ENCODE results near the gene NCEH1.
"Not testable (repeated sequence)": the region's sequence is repeated elsewhere in the genome, so short reads cannot be mapped to it uniquely, and the experiment has no call there.

The NCEH1 gene

DNA sequence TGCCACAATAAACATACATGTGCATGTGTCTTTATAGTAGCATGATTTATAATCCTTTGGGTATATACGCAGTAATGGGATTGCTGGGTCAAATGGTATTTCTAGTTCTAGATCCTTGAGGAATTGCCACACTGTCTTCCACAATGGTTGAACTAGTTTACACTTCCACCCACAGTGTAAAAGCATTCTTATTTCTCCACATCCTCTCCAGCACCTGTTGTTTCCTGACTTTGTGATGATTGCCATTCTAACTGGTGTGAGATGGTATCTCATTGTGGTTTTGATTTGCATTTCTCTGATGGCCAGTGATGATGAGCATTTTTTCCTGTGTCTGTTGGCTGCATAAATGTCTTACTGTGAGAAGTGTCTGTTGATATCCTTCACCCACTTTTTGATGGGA lies 50.4 kb downstream of the NCEH1 start:
- not testable (repeated sequence) for H3K4ac ChIP-seq (ENCODE audit: low read depth, low read length); H3K4me1 ChIP-seq (ENCODE audit: control insufficient read depth, low read depth, low read length); H2BK120ac ChIP-seq (ENCODE audit: low read depth, low read length); H2BK15ac ChIP-seq (replicated peaks; ENCODE audit: low read depth); H4K8ac ChIP-seq (ENCODE audit: low read depth, low read length); H4K5ac ChIP-seq (ENCODE audit: low read length); H3K27ac ChIP-seq (ENCODE audit: low read depth, low read length); H3K4me3 ChIP-seq (ENCODE audit: low read length); H3K23ac ChIP-seq (ENCODE audit: low read length); H2BK5ac ChIP-seq (ENCODE audit: low read length); H3K79me2 ChIP-seq (ENCODE audit: control insufficient read depth, insufficient read depth, low read length); H3K27me3 ChIP-seq (ENCODE audit: insufficient read depth, low read length, poor library complexity); H3K36me3 ChIP-seq (ENCODE audit: control insufficient read depth, insufficient read depth, low read length); H3K18ac ChIP-seq (ENCODE audit: low read length); H3K9ac ChIP-seq (ENCODE audit: low read length); H2AK5ac ChIP-seq (ENCODE audit: low read length); H3K79me1 ChIP-seq (ENCODE audit: low read length); DNase-seq; H3K56ac ChIP-seq (ENCODE audit: low read length); H3K4me2 ChIP-seq (ENCODE audit: low read length)
- no CpG with 5 or more reads among the region's 1 CpG for WGBS (ENCODE audit: extremely low coverage, insufficient coverage, low lambda C conversion rate)

DNA sequence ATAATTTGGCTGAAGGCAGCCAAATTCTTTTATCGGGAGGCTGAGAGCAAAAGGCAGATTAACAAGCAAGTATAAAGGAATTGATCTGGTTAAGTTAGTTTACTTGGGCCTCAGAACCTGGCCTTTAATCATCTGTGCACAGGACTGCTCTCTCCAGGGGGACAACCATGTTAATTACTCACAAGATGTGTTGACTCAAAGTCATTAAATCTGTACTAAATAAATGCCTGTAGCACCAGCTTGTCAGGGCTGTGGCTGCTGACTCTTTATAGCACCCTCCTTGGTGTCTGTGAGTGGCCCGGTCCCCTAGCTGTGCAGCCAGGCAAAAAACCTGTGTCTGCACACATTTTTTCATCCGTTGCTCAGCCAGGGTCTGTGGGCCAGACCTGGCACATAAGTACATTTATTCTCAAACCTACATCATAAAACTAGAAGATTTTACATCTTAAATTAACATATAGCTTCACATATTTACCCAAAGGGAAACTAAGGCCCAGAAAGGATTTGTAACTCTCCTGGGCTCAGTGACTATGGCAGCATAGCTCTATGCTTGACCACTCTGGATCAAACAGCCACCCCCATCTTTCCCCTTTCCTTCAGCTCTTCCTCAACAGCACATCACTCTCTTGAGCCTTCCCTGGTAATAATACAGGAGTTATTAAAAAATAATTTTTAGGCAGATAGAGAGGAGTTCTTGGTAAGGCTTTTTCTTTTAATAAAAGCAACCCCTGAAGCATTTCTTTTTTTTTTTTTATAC lies 51.4 kb downstream of the NCEH1 start:
- H3K18ac ChIP-seq (ENCODE audit: low read length), result no peak overlapping the region
- no peak overlapping the region for H2BK5ac ChIP-seq (ENCODE audit: low read length)
- no CpG with 5 or more reads among the region's 3 CpGs for WGBS (ENCODE audit: extremely low coverage, insufficient coverage, low lambda C conversion rate)
- no peak for DNase-seq
- no peaks in the 10 kb centered on the region for H3K4me1 ChIP-seq (ENCODE audit: control insufficient read depth, low read depth, low read length)
- no peak overlapping the region for H3K4me2 ChIP-seq (ENCODE audit: low read length)
- no peak overlapping the region for H3K27ac ChIP-seq (ENCODE audit: low read depth, low read length)
- H2BK120ac ChIP-seq (ENCODE audit: low read depth, low read length), result no peak overlapping the region
- no peaks in the 10 kb centered on the region for H3K36me3 ChIP-seq (ENCODE audit: control insufficient read depth, insufficient read depth, low read length)
- H4K8ac ChIP-seq (ENCODE audit: low read depth, low read length), result no peak overlapping the region
- H3K9ac ChIP-seq (ENCODE audit: low read length), result no peak overlapping the region
- no peak overlapping the region for H2BK15ac ChIP-seq (replicated peaks; ENCODE audit: low read depth)
- H3K27me3 ChIP-seq (ENCODE audit: insufficient read depth, low read length, poor library complexity), result no peaks in the 10 kb centered on the region
- no peaks in the 10 kb centered on the region for H3K79me2 ChIP-seq (ENCODE audit: control insufficient read depth, insufficient read depth, low read length)
- no peak overlapping the region for H3K23ac ChIP-seq (ENCODE audit: low read length)
- H3K56ac ChIP-seq (ENCODE audit: low read length), result no peak overlapping the region
- H3K4ac ChIP-seq (ENCODE audit: low read depth, low read length), result no peak overlapping the region
- no peaks in the 10 kb centered on the region for H3K79me1 ChIP-seq (ENCODE audit: low read length)
- no peak overlapping the region for H3K4me3 ChIP-seq (ENCODE audit: low read length)
- no peak overlapping the region for H4K5ac ChIP-seq (ENCODE audit: low read length)
- H2AK5ac ChIP-seq (ENCODE audit: low read length), result no peak overlapping the region

DNA sequence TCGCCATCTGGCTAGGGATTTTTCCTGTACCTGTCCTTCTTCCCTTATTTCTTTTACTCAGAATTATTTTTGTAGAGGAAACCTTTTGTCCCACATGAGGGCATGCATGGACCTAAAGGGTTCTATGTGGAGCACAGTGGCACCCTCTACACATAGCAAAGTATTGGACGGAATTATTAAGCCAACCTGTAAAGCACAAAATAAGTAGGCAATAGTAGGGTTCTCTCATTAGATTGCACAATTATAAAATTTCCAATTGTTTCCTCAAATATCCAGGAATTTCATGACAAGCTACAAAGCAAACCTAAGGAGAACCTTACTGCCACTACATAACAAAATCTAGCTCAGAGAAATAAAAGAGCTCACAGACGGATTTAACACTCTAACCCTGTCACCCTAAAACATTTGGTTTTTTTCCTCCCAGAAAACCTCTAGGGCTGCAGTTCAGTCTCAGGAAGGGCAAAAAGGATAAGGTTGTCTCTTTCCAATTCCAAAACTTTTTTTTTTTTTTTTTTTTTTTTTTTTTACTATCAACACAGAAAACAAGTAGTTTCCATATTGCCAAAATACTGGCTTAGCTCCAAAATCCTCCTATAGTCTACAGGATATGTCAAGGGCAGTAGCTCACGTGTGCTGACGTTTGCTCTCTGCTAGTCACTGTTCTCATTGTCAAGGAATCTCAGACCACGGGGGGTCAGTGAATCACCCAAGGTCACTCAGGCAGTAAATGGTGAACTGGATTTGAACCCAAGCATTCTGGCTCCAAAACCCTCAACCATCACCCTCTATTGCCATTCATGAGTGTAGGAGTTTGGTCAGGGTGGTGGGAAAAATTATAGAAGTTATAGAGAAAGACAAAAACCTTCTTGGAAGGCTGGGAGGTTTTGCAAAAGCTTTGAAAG lies 52.3 kb downstream of the NCEH1 start:
- H3K18ac ChIP-seq (ENCODE audit: low read length), result no peak overlapping the region
- no peak overlapping the region for H3K9ac ChIP-seq (ENCODE audit: low read length)
- no peak overlapping the region for H3K27ac ChIP-seq (ENCODE audit: low read depth, low read length)
- no peak overlapping the region for H4K5ac ChIP-seq (ENCODE audit: low read length)
- no peaks in the 10 kb centered on the region for H3K79me1 ChIP-seq (ENCODE audit: low read length)
- no peak overlapping the region for H4K8ac ChIP-seq (ENCODE audit: low read depth, low read length)
- H3K4me1 ChIP-seq (ENCODE audit: control insufficient read depth, low read depth, low read length), result no peaks in the 10 kb centered on the region
- H3K4me2 ChIP-seq (ENCODE audit: low read length), result no peak overlapping the region
- no peak overlapping the region for H3K23ac ChIP-seq (ENCODE audit: low read length)
- no CpG with 5 or more reads among the region's 6 CpGs for WGBS (ENCODE audit: extremely low coverage, insufficient coverage, low lambda C conversion rate)
- H3K4ac ChIP-seq (ENCODE audit: low read depth, low read length), result no peak overlapping the region
- H2BK5ac ChIP-seq (ENCODE audit: low read length), result no peak overlapping the region
- peak; percentile 81 for DNase-seq
- no peak overlapping the region for H3K56ac ChIP-seq (ENCODE audit: low read length)
- H2BK15ac ChIP-seq (replicated peaks; ENCODE audit: low read depth), result no peak overlapping the region
- H3K4me3 ChIP-seq (ENCODE audit: low read length), result no peak overlapping the region
- H3K27me3 ChIP-seq (ENCODE audit: insufficient read depth, low read length, poor library complexity), result no peaks in the 10 kb centered on the region
- H2AK5ac ChIP-seq (ENCODE audit: low read length), result no peak overlapping the region
- no peaks in the 10 kb centered on the region for H3K36me3 ChIP-seq (ENCODE audit: control insufficient read depth, insufficient read depth, low read length)
- peak overlapping the region; percentile 78 for H2BK120ac ChIP-seq (ENCODE audit: low read depth, low read length)
- H3K79me2 ChIP-seq (ENCODE audit: control insufficient read depth, insufficient read depth, low read length), result no peaks in the 10 kb centered on the region

DNA sequence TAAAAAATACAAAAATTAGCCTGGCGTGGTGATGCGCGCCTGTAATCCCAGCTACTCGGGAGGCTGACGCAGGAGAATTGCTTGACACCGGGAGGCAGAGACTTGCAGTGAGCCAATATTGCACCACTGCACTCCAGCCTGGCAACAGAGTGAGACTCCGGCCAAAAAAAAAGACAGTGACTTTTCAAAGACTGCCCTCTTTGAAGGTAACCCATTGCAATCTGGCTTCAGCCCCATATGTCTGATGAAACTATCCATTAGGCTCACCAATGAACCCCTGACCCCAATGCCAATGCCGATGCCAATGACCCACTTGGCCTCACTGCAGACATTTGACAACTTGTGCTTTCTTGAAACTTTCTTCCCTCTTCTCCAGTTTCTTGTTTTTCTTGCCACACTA lies 54.3 kb downstream of the NCEH1 start:
- Histone ChIP-seq H3K4me2 (ENCODE audit: low read length) (no peak overlapping the region), H2AK5ac (ENCODE audit: low read length) (no peak overlapping the region), H3K4ac (ENCODE audit: low read depth, low read length) (no peak overlapping the region), H3K4me3 (ENCODE audit: low read length) (no peak overlapping the region), H3K27me3 (ENCODE audit: insufficient read depth, low read length, poor library complexity) (no peaks in the 10 kb centered on the region), H2BK120ac (ENCODE audit: low read depth, low read length) (no peak overlapping the region), H3K23ac (ENCODE audit: low read length) (no peak overlapping the region), H3K18ac (ENCODE audit: low read length) (no peak overlapping the region), H3K79me1 (ENCODE audit: low read length) (no peaks in the 10 kb centered on the region), H3K4me1 (ENCODE audit: control insufficient read depth, low read depth, low read length) (no peaks in the 10 kb centered on the region), H4K5ac (ENCODE audit: low read length) (no peak overlapping the region), H2BK5ac (ENCODE audit: low read length) (no peak overlapping the region), H3K27ac (ENCODE audit: low read depth, low read length) (no peak overlapping the region), H4K8ac (ENCODE audit: low read depth, low read length) (no peak overlapping the region), H2BK15ac (replicated peaks; ENCODE audit: low read depth) (no peak overlapping the region), H3K36me3 (ENCODE audit: control insufficient read depth, insufficient read depth, low read length) (no peaks in the 10 kb centered on the region), H3K9ac (ENCODE audit: low read length) (no peak overlapping the region), H3K79me2 (ENCODE audit: control insufficient read depth, insufficient read depth, low read length) (no peaks in the 10 kb centered on the region), H3K56ac (ENCODE audit: low read length) (no peak overlapping the region)
- no peak for DNase-seq
- no CpG with 5 or more reads among the region's 8 CpGs for WGBS (ENCODE audit: extremely low coverage, insufficient coverage, low lambda C conversion rate)

DNA sequence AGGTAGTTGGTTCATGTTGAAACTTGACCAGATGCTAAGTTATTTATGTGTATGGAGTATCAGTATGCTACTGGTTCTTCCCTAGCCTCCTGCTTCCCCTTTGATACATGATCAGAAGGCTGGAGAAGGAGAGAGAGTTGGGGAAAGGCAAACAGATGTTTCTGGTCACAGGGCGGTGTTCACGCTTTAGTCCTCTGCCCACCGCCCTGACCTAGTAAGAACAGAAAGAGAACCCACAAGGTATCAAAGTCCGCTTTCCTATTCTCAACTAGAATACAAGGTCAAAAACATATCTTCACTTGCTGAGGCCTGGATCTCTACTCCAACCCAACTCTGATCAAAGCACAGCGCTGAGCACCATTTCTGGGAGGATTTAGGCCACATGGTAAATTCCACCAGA lies 55.5 kb downstream of the NCEH1 start:
- no peaks in the 10 kb centered on the region for H3K36me3 ChIP-seq (ENCODE audit: control insufficient read depth, insufficient read depth, low read length)
- no CpG with 5 or more reads among the region's 5 CpGs for WGBS (ENCODE audit: extremely low coverage, insufficient coverage, low lambda C conversion rate)
- no peak overlapping the region for H3K9ac ChIP-seq (ENCODE audit: low read length)
- no peak overlapping the region for H2AK5ac ChIP-seq (ENCODE audit: low read length)
- H2BK5ac ChIP-seq (ENCODE audit: low read length), result no peak overlapping the region
- DNase-seq, result no peak
- no peak overlapping the region for H4K8ac ChIP-seq (ENCODE audit: low read depth, low read length)
- no peak overlapping the region for H2BK120ac ChIP-seq (ENCODE audit: low read depth, low read length)
- no peak overlapping the region for H3K4ac ChIP-seq (ENCODE audit: low read depth, low read length)
- no peak overlapping the region for H3K27ac ChIP-seq (ENCODE audit: low read depth, low read length)
- H3K23ac ChIP-seq (ENCODE audit: low read length), result no peak overlapping the region
- no peaks in the 10 kb centered on the region for H3K79me1 ChIP-seq (ENCODE audit: low read length)
- no peaks in the 10 kb centered on the region for H3K27me3 ChIP-seq (ENCODE audit: insufficient read depth, low read length, poor library complexity)
- H3K18ac ChIP-seq (ENCODE audit: low read length), result no peak overlapping the region
- no peak overlapping the region for H3K4me3 ChIP-seq (ENCODE audit: low read length)
- no peak overlapping the region for H4K5ac ChIP-seq (ENCODE audit: low read length)
- no peaks in the 10 kb centered on the region for H3K79me2 ChIP-seq (ENCODE audit: control insufficient read depth, insufficient read depth, low read length)
- no peaks in the 10 kb centered on the region for H3K4me1 ChIP-seq (ENCODE audit: control insufficient read depth, low read depth, low read length)
- H2BK15ac ChIP-seq (replicated peaks; ENCODE audit: low read depth), result no peak overlapping the region
- no peak overlapping the region for H3K4me2 ChIP-seq (ENCODE audit: low read length)
- no peak overlapping the region for H3K56ac ChIP-seq (ENCODE audit: low read length)

All from mesendoderm (in vitro differentiated cells).